SK-N-SH (cell line): ENCODE measurements around the gene NCBP3. TPM values are rescaled to one million over a fixed set of nuclear protein-coding genes. Genes with fewer than 3 reads are reported as not detected.

Source experiments
- CTCF ChIA-PET: fragments of 300-600, 350-600 bp; formaldehyde crosslinking; extraction: SDS; loops from one replicate; lab custom pipeline; 2021; lab: Yijun Ruan, JAX
- POLR2A ChIA-PET: fragments of 350-600 bp; sonication (Branson Sonifier 250); formaldehyde crosslinking; extraction: SDS; loops from one replicate; lab custom pipeline; 2020; ENCODE audit warnings: antibody characterized with exemption, inconsistent platforms; lab: Yijun Ruan, JAX
- DNase-seq: peaks from one replicate; pipeline ENCODE4 v3.0.0; 2012
- H2AFZ ChIP-seq: fragments of 200-600 bp; sonication (generic); 2 replicates; pipeline ENCODE4 v1.8.1; 2016; ENCODE audit warnings: antibody characterized with exemption, mild to moderate bottlenecking, low read depth
- H3F3A ChIP-seq: fragments of 200-600 bp; sonication (generic); replicated peaks from 2 replicates; pipeline ENCODE3; 2016; ENCODE audit warnings: antibody characterized with exemption, mild to moderate bottlenecking; ENCODE audit not compliant: insufficient read depth
- H3K27ac ChIP-seq, 2 experiments: fragments of 200-500 bp in 1 of 2; fragments of 200-600 bp in 1 of 2; sonication (Bioruptor generic) in 1 of 2; sonication (generic), shearing (Covaris generic) in 1 of 2; 2 replicates each; pipeline versions ENCODE4 v1.5.1 to v1.6.1; 2014 to 2016; ENCODE audit warnings: low read depth in 2 of 2, inconsistent platforms in 1 of 2, low read length in 1 of 2, mild to moderate bottlenecking in 1 of 2, mixed read lengths in 1 of 2
- H3K27me3 ChIP-seq: fragments of 200-600 bp; sonication (generic), shearing (Covaris generic); 2 replicates; pipeline ENCODE4 v1.6.1; 2016; ENCODE audit warnings: mixed run types; ENCODE audit not compliant: insufficient read depth
- H3K36me3 ChIP-seq, 2 experiments: fragments of 200-500 bp in 1 of 2; fragments of 200-600 bp in 1 of 2; sonication (Bioruptor generic) in 1 of 2; sonication (generic) in 1 of 2; replicated peaks in 1 of 2; 2 replicates each; pipeline versions ENCODE3 to v1.5.1; 2014 to 2016; ENCODE audit warnings: low read length in 1 of 2, mild to moderate bottlenecking in 1 of 2; ENCODE audit not compliant: insufficient read depth in 2 of 2, control insufficient read depth in 1 of 2
- H3K4me1 ChIP-seq, 2 experiments: fragments of 200-500 bp in 1 of 2; fragments of 200-600 bp in 1 of 2; sonication (Bioruptor generic) in 1 of 2; sonication (generic), shearing (Covaris generic) in 1 of 2; 2 replicates each; pipeline versions ENCODE4 v1.5.1 to v1.6.1; 2014 to 2016; ENCODE audit warnings: low read depth in 1 of 2, low read length in 1 of 2, mixed run types in 1 of 2; ENCODE audit not compliant: insufficient read depth in 2 of 2, control insufficient read depth in 1 of 2
- H3K4me2 ChIP-seq: fragments of 200-600 bp; sonication (generic), shearing (Covaris generic); 2 replicates; pipeline ENCODE4 v1.6.1; 2017; ENCODE audit warnings: mixed run types
- H3K4me3 ChIP-seq, 2 experiments: fragments of 200-500 bp in 1 of 2; fragments of 200-600 bp in 1 of 2; sonication (Bioruptor generic) in 1 of 2; sonication (generic), shearing (Covaris generic) in 1 of 2; 2 replicates each; pipeline versions ENCODE4 v1.5.1 to v1.8.1; 2014 to 2016; ENCODE audit warnings: low read depth in 2 of 2, inconsistent platforms in 1 of 2, low read length in 1 of 2, mild to moderate bottlenecking in 1 of 2, mixed read lengths in 1 of 2, moderate library complexity in 1 of 2
- H3K79me2 ChIP-seq: fragments of 200-600 bp; sonication (generic); 2 replicates; pipeline ENCODE4 v1.8.1; 2017; ENCODE audit warnings: mild to moderate bottlenecking; ENCODE audit not compliant: insufficient read depth
- H3K9ac ChIP-seq: fragments of 200-600 bp; sonication (generic); 2 replicates; pipeline ENCODE4 v1.6.1; 2017; ENCODE audit warnings: mixed run types
- H3K9me2 ChIP-seq: fragments of 200-600 bp; sonication (generic); 2 replicates; pipeline ENCODE4 v1.6.1; 2017; ENCODE audit warnings: mixed run types
- H3K9me3 ChIP-seq: fragments of 200-600 bp; sonication (generic); 2 replicates; pipeline ENCODE4 v1.6.1; 2017; ENCODE audit warnings: mixed run types, mild to moderate bottlenecking, moderate library complexity
- H4K20me1 ChIP-seq: fragments of 200-600 bp; sonication (generic); 2 replicates; pipeline ENCODE4 v1.6.1; 2017; ENCODE audit warnings: mild to moderate bottlenecking, mixed run types; ENCODE audit not compliant: insufficient read depth
- CHD2 ChIP-seq: fragments of 150-350 bp; IDR thresholded peaks from 2 replicates; pipeline ENCODE4 v1.6.1; 2018; ENCODE audit warnings: low read length; ENCODE audit not compliant: partially characterized antibody
- ELF1 ChIP-seq: IDR thresholded peaks from 2 replicates; pipeline ENCODE4 v1.4.0; 2012
- EP300 ChIP-seq, 2 experiments: IDR thresholded peaks; 2 replicates each; pipeline versions ENCODE4 v1.4.0 to v1.6.1; 2012; ENCODE audit warnings: borderline replicate concordance in 1 of 2, low read depth in 1 of 2, low read length in 1 of 2
- EZH2phosphoT487 ChIP-seq: fragments of 200-600 bp; sonication (generic); IDR thresholded peaks from 2 replicates; pipeline ENCODE4 v1.6.1; 2017; ENCODE audit warnings: low read depth, mixed run types, mild to moderate bottlenecking, antibody characterized with exemption, moderate library complexity, borderline replicate concordance
- FOSL2 ChIP-seq: IDR thresholded peaks from 2 replicates; pipeline ENCODE4 v1.4.0; 2012; ENCODE audit warnings: low read depth, mild to moderate bottlenecking, moderate library complexity, borderline replicate concordance
- FOXM1 ChIP-seq: IDR thresholded peaks from 2 replicates; pipeline ENCODE4 v1.4.0; 2012; ENCODE audit warnings: low read depth, mild to moderate bottlenecking
- GABPA ChIP-seq: IDR thresholded peaks from 2 replicates; pipeline ENCODE4 v1.4.0; 2012; ENCODE audit warnings: low read depth, mild to moderate bottlenecking
- GATA2 ChIP-seq: sonication (generic); formaldehyde crosslinking; IDR thresholded peaks from 2 replicates; pipeline ENCODE4 v1.5.0; 2020; ENCODE audit warnings: mild to moderate bottlenecking, missing genetic modification reagents
- JUND ChIP-seq: IDR thresholded peaks from 2 replicates; pipeline ENCODE4 v1.4.0; 2012
- MAX ChIP-seq: IDR thresholded peaks from 2 replicates; pipeline ENCODE4 v1.4.0; 2012; ENCODE audit warnings: low read depth
- MEF2A ChIP-seq: IDR thresholded peaks from 2 replicates; pipeline ENCODE4 v1.4.0; 2012; ENCODE audit warnings: low read depth, borderline replicate concordance
- NFIC ChIP-seq: IDR thresholded peaks from 2 replicates; pipeline ENCODE4 v1.4.0; 2012; ENCODE audit warnings: borderline replicate concordance
- PBX3 ChIP-seq: IDR thresholded peaks from 2 replicates; pipeline ENCODE4; 2012
- RCOR1 ChIP-seq: fragments of 150-350 bp; IDR thresholded peaks from 2 replicates; pipeline ENCODE4 v1.6.1; 2017; ENCODE audit warnings: antibody characterized with exemption, low read length
- RFX5 ChIP-seq: IDR thresholded peaks from 2 replicates; pipeline ENCODE4 v1.6.1; 2012; ENCODE audit warnings: mild to moderate bottlenecking, improper control_type of control experiment, low read length
- SIN3A ChIP-seq: IDR thresholded peaks from 2 replicates; pipeline ENCODE4 v1.6.1; 2012; ENCODE audit warnings: low read depth, mild to moderate bottlenecking, low read length, moderate library complexity, borderline replicate concordance
- SMC3 ChIP-seq: IDR thresholded peaks from 2 replicates; pipeline ENCODE4 v1.6.1; 2012; ENCODE audit warnings: low read depth, low read length, improper control_type of control experiment
- TCF12 ChIP-seq: IDR thresholded peaks from 2 replicates; pipeline ENCODE4 v1.4.0; 2012
- TEAD4 ChIP-seq: IDR thresholded peaks from 2 replicates; pipeline ENCODE4 v1.4.0; 2012; ENCODE audit warnings: mild to moderate bottlenecking, borderline replicate concordance; ENCODE audit not compliant: insufficient read depth
- USF1 ChIP-seq: IDR thresholded peaks from 2 replicates; pipeline ENCODE4 v1.4.0; 2012; ENCODE audit warnings: low read depth, borderline replicate concordance
- YY1 ChIP-seq: IDR thresholded peaks from 2 replicates; pipeline ENCODE4 v1.4.0; 2012; ENCODE audit warnings: low read depth, mild to moderate bottlenecking
- ZBTB33 ChIP-seq: IDR thresholded peaks from 2 replicates; pipeline ENCODE4 v1.4.0; 2012; ENCODE audit warnings: low read depth, borderline replicate concordance
- WGBS: methylation state at CpG from one replicate; pipeline ENCODE4 v1.1.6; 2017; ENCODE audit warnings: low lambda C conversion rate; 5-methylcytosine and 5-hydroxymethylcytosine counted together
- polyA plus RNA-seq, 3 experiments: library from polyadenylated mRNA; depleted of rRNA; stranded (reverse); fragments of >200 nt; gene quantifications; 2 replicates each; pipeline ENCODE4 v1.2.3, GENCODE V29; 2012

The NCBP3 gene
- polyA plus RNA-seq, 1 of the 3 experiments (the other 2 are of a cell fraction): 6.5 TPM

- no peaks in the 10 kb centered on the region for H4K20me1 ChIP-seq
- H3K9me2 ChIP-seq: no peaks in the 10 kb centered on the region
- no peaks in the 10 kb centered on the region for H3F3A ChIP-seq
- TF ChIP-seq NFIC (peak; percentile 65), EZH2phosphoT487 (no peak), JUND (no peak), TCF12 (0 out of 2 replicates have a peak, but pooled peaks have one; percentile 6), SIN3A (no peak), CHD2 (no peak), FOSL2 (peak; percentile 23; the same call in 1 of the 2 replicates), EP300 (IDR thresholded peaks at IDR 0.05; ENCODE audit: borderline replicate concordance in 1 of 2, low read depth in 1 of 2, low read length in 1 of 2) (no peak)
- no peak for DNase-seq
- no peaks in the 10 kb centered on the region for H3K27me3 ChIP-seq
- H3K79me2 ChIP-seq: no peaks in the 10 kb centered on the region
- no peaks in the 10 kb centered on the region for H3K9me3 ChIP-seq
- WGBS: 64% methylated on average over 7 of the region's 8 CpGs
- no peak overlapping the region for H2AFZ ChIP-seq
- no peak overlapping the region for H3K27ac ChIP-seq
- POLR2A ChIA-PET: no interaction called here
- no peak overlapping the region for H3K9ac ChIP-seq
- no peak overlapping the region for H3K4me3 ChIP-seq
- CTCF ChIA-PET: interaction anchor here (1.0 to 6.6 kb wide), 7 partner anchors 15 to 216 kb away, joined by 3 to 74 read pairs (median 32); partner anchors contain the start of gene NCBP3
- no peaks in the 10 kb centered on the region; a peak in 1 of 4 replicates for H3K4me1 ChIP-seq
- H3K4me2 ChIP-seq: no peak overlapping the region
- H3K36me3 ChIP-seq: peaks cover 4% of the 10 kb centered on the region in 2 experiments
Observed at GRCh38 chr17:3865176-3865575, 19.1 kb upstream of the NCBP3 start.

- H3K79me2 ChIP-seq: no peaks in the 10 kb centered on the region
- H4K20me1 ChIP-seq: no peaks in the 10 kb centered on the region
- H3K9me3 ChIP-seq: no peaks in the 10 kb centered on the region
- WGBS: 84% methylated on average over 5 of the region's 10 CpGs
- H3K9ac ChIP-seq: no peak overlapping the region
- no peak overlapping the region for H3K4me2 ChIP-seq
- H3K36me3 ChIP-seq: peaks cover 4% of the 10 kb centered on the region in 2 experiments
- H3K4me1 ChIP-seq: no peaks in the 10 kb centered on the region; a peak in 1 of 4 replicates
- H3K27me3 ChIP-seq: no peaks in the 10 kb centered on the region
- DNase-seq: no peak
- no peak overlapping the region for H2AFZ ChIP-seq
- H3K4me3 ChIP-seq: no peak overlapping the region
- no peak overlapping the region for H3K27ac ChIP-seq
- H3F3A ChIP-seq: no peaks in the 10 kb centered on the region
- CTCF ChIA-PET: interaction anchor here (0.9 to 6.6 kb wide), 8 partner anchors 15 to 217 kb away, joined by 5 to 74 read pairs (median 20); partner anchors contain the start of gene NCBP3
- no peaks in the 10 kb centered on the region for H3K9me2 ChIP-seq
- POLR2A ChIA-PET: no interaction called here
- TF ChIP-seq MEF2A: no peak
- TF ChIP-seq RCOR1: no peak
- no peak for TF ChIP-seq MAX
- no peak for TF ChIP-seq TEAD4
- no peak for TF ChIP-seq SMC3
- no peak for TF ChIP-seq RFX5
- no peak for TF ChIP-seq GATA2 (CRISPR knock-in tag)
- no peak for TF ChIP-seq FOXM1
- no peak for TF ChIP-seq USF1
- no peak for TF ChIP-seq YY1
- TF ChIP-seq ZBTB33: no peak
- TF ChIP-seq EZH2phosphoT487: no peak
- no peak for TF ChIP-seq GABPA
- no peak for TF ChIP-seq ELF1
- TF ChIP-seq NFIC: no peak
- TF ChIP-seq PBX3: no peak
- no peak for TF ChIP-seq TCF12
- no peak for TF ChIP-seq SIN3A
Observed at GRCh38 chr17:3864534-3864933, 18.5 kb upstream of the NCBP3 start.
